NCI-H345 treated with DMSO at 0.1 percent for 48 hours (cell line): ENCODE results near the gene POU2F2.
A peak's percentile ranks its signal among the peaks of the same experiment; 100 is the strongest.

Experiments used
- DNase-seq: peaks from one replicate; lab custom pipeline; 2025; ENCODE audit not compliant: unreplicated experiment; lab: John Stamatoyannopoulos, UW

POU2F2 gene

DNA sequence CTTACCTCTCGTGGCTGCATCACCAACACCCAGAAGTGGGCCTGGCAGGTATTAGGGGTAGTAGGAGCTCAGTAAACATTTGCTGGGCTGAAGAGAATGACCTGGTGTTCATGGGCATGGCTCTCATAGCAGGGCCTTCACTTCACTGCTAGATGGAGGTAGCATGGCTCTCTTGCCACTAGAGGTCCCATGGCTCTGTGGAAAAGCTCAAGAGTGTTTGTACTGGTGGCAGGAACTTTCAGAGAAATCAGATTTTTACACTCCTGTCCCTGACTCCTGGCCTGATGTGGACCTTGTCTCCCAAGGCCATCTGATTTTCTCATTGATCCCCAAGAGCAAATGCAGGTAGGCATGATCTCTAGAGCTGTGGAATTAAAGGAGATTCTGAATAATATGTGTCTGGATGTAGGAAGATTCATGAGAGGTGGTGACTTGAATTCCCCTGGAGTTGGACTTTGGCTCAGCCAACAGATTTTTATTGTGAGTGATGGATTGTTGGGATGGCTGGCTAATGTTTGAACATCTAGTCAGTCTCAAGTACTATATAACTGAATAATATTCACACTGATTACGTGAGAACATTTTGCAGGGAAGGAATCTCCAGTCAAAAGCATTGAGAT, 50.6 kb downstream of the POU2F2 start:
- no peak for DNase-seq

DNA sequence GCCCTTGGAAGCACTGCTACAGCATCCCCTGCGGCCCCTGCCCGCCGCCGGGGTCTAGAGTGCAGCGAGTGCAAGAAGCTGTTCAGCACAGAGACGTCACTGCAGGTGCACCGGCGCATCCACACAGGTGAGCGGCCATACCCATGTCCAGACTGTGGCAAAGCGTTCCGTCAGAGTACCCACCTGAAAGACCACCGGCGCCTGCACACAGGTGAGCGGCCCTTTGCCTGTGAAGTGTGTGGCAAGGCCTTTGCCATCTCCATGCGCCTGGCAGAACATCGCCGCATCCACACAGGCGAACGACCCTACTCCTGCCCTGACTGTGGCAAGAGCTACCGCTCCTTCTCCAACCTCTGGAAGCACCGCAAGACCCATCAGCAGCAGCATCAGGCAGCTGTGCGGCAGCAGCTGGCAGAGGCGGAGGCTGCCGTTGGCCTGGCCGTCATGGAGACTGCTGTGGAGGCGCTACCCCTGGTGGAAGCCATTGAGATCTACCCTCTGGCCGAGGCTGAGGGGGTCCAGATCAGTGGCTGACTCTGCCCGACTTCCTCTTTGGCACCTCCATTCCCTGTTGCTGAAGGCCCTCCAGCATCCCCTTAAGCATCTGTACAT, 51.4 kb downstream of the POU2F2 start:
- no peak for DNase-seq

DNA sequence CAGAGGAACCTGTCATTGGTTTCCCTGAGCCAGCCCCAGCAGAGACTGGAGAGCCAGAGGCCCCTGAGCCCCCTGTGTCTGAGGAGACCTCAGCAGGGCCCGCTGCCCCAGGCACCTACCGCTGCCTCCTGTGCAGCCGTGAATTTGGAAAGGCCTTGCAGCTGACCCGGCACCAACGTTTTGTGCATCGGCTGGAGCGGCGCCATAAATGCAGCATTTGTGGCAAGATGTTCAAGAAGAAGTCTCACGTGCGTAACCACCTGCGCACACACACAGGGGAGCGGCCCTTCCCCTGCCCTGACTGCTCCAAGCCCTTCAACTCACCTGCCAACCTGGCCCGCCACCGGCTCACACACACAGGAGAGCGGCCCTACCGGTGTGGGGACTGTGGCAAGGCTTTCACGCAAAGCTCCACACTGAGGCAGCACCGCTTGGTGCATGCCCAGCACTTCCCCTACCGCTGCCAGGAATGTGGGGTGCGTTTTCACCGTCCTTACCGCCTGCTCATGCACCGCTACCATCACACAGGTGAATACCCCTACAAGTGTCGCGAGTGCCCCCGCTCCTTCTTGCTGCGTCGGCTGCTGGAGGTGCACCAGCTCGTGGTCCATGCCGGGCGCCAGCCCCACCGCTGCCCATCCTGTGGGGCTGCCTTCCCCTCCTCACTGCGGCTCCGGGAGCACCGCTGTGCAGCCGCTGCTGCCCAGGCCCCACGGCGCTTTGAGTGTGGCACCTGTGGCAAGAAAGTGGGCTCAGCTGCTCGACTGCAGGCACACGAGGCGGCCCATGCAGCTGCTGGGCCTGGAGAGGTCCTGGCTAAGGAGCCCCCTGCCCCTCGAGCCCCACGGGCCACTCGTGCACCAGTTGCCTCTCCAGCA, 52.1 kb downstream of the POU2F2 start:
- no peak for DNase-seq

DNA sequence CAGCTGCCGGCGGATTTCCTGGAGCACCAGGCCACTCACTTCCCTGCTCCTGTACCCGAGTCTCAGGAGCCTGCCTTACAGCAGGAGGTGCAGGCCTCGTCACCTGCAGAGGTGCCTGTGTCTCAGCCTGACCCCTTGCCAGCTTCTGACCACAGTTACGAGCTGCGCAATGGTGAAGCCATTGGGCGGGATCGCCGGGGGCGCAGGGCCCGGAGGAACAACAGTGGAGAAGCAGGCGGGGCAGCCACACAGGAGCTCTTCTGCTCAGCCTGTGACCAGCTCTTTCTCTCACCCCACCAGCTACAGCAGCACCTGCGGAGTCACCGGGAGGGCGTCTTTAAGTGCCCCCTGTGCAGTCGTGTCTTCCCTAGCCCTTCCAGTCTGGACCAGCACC, 53.0 kb downstream of the POU2F2 start:
- DNase-seq, result no peak

DNA sequence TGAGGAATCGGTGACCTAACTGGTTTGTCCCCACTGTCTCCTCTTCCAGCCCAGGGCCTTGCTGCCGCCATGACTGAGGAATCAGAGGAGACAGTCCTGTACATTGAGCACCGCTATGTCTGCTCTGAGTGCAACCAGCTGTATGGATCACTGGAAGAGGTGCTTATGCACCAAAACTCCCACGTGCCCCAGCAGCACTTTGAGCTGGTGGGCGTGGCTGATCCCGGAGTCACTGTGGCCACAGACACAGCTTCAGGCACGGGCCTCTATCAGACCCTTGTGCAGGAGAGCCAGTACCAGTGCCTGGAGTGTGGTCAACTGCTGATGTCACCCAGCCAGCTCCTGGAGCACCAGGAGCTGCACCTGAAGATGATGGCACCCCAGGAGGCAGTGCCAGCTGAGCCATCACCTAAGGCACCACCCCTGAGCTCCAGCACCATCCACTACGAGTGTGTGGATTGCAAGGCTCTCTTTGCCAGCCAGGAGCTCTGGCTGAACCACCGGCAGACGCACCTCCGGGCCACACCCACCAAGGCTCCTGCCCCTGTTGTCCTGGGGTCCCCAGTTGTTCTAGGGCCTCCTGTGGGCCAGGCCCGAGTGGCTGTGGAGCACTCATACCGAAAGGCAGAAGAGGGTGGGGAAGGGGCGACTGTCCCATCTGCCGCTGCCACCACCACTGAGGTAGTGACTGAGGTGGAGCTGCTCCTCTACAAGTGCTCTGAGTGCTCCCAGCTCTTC, 53.5 kb downstream of the POU2F2 start:
- no peak for DNase-seq

DNA sequence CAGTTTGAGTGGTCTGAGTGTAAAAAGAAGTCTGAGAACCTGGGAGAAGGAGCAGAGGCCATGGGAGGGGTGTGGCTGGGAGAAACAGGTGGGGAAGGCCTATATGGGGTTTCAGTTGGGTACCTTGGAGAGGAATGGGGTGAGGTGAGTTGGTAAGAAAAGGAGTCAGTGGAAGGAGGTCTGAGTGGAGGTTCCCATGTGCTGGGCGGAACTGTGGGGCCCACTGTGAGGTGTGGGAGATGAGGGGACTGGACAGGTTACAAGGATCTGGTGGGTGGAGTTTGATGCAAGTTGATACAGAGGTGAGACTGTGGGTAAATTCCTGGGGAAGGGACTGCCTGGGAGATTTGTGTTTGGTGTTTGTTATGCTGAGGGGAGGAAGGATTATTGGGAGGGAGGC, 54.2 kb downstream of the POU2F2 start:
- DNase-seq, result no peak

DNA sequence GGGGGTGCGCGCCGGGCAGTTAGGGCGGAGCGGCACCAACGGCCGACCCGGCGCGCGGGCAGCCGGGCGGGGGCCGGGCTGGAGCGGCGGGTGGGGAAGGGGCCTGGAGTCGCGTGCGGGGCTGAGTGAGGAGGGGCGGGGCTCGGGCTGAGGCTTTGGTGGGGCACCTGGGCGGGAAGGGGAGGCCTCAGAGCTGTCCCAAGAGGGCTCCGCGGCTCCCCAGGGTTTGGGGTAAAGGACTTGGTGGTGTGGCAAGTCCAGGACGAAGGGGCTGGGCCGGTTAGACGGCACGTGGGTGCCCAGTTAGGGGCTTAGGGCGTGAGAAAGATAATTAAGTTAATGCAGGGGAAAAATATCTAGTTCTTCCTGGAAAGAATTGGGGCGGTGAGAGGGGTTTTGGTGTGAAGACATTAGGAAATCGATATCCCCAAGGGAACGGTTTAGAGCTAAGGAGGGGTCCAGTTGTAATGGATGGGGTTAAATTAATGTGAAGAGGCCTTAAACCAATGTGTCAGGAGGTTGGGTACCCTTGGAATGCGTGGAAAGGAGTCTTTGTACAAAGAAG, 55.8 kb downstream of the POU2F2 start:
- DNase-seq, result no peak

DNA sequence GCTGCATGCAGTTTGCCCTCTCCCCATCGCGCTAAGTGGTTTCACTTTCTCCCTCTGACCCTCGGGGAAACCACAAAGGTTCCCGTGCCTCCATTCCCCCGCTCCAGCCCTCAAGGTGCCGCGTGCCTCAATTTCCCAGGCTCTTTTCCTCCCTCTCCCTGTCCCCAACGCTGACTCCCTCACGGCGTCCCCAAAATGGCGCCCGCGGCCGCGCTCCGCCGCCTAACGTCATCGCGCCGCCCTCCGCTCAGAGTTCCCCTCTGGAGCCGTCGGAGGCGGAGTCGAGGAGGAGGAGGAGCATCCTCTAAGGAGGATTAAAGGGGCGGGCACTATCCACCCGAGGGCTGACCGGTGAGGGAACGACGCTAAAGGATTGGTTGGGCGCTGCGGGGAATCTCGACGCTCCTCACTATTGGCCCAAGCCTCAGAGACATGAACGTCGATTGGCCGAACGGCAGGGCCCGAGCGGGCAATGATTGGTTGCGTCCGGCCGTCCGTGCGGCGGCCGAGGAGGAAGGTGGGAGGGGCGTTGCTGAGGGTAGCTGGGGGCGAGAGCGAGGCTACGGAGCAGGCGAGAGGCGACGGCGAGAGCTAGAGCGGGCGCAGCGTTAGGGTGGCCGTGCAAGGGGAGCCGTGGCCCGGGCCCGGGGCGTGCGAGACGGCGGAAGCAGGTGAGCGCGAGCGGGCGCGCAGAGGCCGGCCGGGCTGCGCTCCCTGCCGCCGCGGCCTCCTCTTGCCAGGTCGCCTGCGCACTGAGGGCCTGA, 56.4 kb downstream of the POU2F2 start, which contains the start of gene ZNF574:
ZNF574 (plus strand) TSS at position 551 of the 764 bp plus-strand sequence. CDS start 2,441 bp downstream, outside the sequence.
- peak; percentile 94 for DNase-seq

DNA sequence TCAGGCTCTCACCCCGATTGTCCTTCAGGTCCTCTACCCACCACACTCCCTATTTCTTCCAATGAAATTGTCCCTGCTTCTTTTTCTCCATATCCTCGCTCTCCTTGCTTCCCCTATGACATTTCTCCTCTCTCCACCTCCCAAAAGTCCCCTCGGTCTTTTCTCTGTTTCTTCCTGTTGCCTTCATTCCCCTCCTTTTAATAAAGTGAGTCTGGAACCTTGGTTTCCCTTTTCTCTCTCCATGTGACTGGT, 57.0 kb downstream of the POU2F2 start:
- DNase-seq, result no peak

DNA sequence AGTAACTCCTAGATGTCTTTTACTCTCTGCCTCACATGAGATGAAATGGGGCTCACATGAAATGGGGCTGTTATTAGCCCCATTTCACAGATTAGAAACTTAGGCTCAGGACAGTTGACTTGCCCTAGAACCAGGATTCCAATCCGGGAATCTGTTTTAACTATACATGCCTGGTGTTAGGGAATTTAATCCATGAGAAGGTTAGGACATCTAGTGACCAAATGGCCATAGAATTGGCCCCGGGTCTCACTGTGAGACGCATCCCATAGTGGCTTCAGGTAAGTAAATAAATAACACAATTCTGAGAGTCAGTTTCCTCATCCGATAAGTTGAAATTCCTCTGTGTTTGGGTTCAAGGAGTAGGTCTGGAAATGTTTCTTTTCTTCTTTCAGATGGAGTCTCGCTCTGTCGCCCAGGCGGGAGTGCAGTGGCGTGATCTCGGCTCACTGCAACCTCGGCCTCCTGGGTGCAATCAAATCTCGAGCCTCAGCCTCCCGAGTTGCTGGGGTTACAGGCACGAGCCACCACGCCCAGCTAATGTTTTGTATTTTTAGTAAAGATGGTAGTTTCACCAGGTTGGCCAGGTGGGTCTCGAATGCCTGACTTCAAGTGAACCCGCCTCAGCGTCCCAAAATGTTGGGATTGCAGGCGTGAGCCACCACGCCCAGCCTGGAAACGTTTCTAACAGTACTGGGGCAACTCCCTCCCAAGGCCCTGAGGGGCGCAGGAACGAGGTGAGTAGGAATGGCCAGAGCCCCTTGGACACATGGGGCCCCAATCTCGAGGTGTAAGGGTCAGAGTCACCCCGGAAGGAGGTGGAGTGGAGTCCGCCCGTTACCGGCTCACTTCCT, 57.5 kb downstream of the POU2F2 start:
- no peak for DNase-seq

DNA sequence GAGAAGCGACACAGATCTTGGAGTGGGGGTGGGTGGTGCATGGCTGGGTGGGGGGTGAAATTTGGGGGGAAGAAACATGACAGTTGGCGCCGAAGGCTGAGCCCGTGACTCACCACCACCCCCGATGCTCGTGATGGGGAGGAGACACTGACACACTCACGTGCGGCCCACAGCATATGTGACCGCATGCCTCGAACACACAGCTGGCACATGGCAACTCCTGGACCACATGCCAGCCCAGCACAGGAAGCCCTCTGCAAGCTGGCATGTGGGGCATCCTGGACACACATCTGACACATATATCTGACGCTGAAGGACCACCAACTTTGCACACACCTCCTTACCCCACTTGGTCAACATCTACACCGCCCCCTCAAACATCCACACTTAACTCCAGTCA, 61.0 kb downstream of the POU2F2 start:
- no peak for DNase-seq

DNA sequence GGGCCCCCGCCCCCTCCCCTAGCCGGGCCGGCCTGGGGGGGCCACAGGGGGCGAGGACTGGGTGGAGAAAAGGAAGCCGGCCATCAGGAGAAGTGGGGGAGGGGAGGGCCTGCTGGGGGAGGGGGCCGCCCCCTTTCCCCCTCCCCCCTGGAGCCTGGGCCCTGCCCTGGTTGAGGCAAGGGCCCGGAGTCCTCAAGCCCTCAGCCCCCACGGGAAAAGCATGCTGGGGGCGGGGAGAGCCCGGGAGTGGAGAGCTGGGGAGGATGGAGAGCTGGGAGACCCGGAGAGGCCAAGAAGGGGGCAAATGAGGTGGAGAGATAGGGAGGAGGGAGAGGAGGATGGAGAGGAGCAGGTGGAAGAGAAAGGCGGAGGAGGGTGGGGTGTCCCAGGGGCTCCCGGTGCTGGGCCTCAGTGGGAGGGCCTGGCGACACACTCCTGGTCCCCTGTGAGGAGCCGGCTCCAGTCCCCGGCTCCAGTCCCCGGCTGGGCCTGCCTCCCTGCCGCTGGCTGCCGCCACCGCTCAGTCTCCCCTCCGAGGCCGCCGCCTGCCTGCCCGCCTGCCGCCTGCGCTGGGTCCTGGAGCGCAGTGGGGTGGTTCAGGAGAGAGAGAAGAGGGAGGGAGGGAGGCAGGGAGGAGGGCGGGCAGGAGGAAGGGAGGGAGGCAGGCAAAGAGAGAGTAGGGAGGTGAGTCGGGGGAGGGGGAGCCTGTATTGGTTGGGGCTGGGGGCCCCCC, 62.5 kb downstream of the POU2F2 start, which contains the start of gene GRIK5:
GRIK5 (minus strand) TSS at position 588 of the 733 bp plus-strand sequence. CDS start 4,436 bp downstream, outside the sequence.
- DNase-seq, result no peak

DNA sequence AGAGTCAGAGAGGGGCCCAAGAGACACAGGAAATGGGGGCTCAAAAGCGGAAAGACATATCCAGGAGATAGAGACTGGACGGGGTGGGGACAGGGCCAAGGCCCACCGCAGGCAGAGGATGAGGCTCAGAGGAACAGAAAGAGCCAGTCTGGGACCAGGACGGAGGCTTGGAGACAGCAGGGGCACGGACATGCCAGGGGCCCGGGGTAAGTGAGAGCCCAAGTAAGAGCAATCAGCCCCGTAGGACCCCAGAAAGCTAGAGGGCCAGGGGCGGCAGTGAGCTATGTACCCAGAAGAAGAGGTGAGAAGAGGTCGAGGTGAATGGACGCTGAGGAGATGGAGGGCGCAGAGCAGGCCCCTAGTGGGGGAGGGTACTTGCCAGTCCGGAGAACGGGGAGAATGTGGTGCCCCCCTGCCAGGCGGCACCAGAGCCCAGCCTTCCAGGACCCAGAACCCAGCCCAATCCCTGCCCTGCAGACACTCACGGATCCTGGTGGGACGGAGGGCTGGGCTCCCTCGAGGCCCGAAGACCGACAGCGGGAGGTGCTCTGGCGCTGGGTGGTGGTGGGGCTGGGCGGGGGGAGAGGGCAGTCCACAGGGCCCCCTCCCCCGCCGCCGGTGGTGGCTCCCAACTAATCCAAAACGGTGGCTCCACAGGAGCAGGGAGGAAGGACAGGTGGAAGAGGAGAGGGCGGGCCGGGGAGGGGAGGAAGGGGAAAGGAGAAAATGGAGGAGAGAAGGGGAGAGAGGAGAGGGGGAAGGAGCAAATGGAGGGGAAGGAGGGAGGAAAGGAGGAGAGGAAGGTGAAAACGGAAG, 63.3 kb downstream of the POU2F2 start:
- no peak for DNase-seq

DNA sequence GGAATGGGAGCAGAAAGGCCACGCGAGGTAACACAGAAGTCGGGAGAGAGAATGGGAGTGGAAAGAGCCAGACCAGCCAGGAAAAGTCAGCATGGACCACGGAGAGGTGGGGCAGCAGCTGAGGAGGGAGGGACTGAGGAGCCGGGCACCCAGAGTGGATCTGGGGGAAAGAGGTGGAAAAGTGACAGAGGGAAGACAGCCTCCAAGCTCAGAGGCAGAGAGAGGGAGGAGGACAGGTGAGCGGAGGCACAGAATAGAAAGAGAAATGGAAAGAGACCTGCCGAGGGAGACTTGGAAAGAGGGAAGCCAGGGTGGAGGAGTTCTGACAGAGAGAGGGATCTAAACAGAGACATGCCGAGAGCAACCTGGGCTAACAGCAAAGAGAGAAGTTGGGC, 63.9 kb downstream of the POU2F2 start:
- no peak for DNase-seq

DNA sequence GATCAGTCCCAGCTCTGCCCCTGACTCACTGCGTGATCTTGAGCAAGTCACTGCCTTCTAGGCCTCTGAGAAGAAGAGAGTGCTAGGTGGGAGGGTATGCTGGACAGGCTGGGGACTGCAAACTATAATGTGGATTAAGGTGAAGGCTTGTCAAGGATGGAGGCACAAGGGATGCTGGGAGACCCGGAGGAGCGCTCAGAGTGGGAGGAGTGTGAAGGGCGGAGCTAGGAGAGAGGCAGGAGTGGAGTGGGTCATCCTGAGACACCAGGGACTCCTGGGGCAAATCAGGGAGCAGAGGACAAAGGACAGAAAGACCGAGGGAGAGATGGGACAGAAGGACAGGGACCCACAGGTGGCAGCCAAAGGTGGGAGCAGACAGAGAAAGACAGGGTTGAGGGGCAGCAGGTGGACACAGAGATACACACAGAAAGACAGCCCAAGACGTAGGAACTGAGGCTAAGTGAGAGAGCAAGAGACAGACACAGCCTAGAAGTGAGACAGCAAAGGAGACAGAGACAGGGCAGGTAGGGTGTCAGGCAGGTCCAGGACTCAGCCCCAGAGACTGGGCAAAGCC, 64.8 kb downstream of the POU2F2 start:
- no peak for DNase-seq

DNA sequence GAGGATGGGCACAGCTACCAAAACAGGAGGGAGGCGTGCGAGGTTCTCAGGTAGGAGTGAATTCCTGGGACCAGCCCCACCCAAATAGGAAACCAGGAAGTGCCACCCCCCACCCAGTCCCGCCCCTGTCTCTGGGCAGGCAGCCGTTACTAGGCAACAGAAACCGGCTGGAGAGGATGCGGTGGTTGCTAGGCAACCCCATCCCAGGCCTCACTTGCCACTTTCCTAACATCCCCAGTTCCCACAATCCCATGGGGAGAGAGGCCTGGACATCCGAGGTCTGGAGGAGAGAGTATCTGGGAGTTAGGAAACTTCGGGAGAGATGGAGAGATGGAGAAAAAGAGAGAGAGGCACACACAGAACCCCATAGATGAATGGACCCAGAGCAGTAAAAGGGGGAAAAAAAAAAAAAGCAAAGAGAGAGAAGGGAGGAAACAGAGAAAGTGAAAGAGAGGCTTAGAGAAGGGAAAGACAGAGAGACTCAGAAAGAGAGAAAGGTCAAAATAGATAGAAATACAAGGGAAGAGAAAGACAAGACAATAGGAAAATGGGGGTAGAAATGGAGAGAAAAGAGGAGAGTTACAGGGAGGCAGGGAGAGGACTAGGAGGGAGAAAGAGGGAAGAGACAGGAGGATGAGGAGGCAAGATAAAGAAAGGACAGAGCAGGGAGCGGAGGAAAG, 66.0 kb downstream of the POU2F2 start:
- no peak for DNase-seq

DNA sequence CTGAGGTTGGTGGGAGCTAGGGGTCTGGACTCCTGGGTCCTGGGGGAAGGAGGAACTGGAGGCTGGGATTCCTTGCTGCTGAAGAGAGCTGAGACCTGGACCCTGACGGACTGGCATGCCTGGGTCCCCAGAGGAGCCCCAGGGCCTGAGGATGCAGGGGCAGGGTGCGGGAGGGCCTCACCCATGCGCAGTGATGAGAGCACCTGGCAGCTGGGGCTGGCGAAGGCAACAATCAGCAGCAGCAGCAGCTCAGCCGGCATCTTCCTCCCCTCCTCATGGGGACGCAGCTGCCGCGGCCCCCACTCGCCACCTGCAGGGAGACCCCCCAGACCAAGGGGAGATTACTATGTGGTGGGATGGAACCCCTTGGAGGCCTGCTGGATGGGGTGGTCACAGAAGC, 66.7 kb downstream of the POU2F2 start:
- no peak for DNase-seq
